ENCODE measurements around the gene SLC16A12. TPM values are rescaled to one million over a fixed set of nuclear protein-coding genes. Genes with fewer than 3 reads are reported as not detected.

SLC16A12 gene
- total and polyA plus RNA-seq, 10 of the 15 experiments (the other 5 are each of a cell fraction or from before 2014, with no cell fraction given) = not detected

- POLR2A ChIA-PET = no interaction called here
- SMC1A ChIA-PET (ENCODE audit: uncharacterized antibody, unreplicated experiment) = interaction anchor here (0.6 to 2.8 kb wide), 16 partner anchors 15 to 456 kb away, joined by 3 to 32 read pairs (median 4); no protein-coding TSS in a partner anchor
Observed at GRCh38 chr10:89388806-89389205, 146.6 kb downstream of the SLC16A12 start.

GRCh38 chr10:89384474-89385340, 150.7 kb downstream of the SLC16A12 start:
- SMC1A ChIA-PET (ENCODE audit: uncharacterized antibody, unreplicated experiment) = interaction anchor here (4.1 kb wide), 1 partner anchor 16 kb away, joined by 23 read pairs; no protein-coding TSS in a partner anchor
- Histone ChIP-seq H4K20me1 (ENCODE audit: control insufficient read depth, insufficient read depth) (no peaks in the 10 kb centered on the region), H3K36me3 (ENCODE audit: control insufficient read depth in 2 of 2, insufficient read depth in 2 of 2, low read length in 1 of 2) (no peaks in the 10 kb centered on the region), H3K9me3 (replicated peaks; ENCODE audit: control insufficient read depth, insufficient read depth, low read length) (no peaks in the 10 kb centered on the region), H3K4me1 (ENCODE audit: control insufficient read depth, insufficient read depth, low read length) (peaks cover 3% of the 10 kb centered on the region; the same call in 1 of the 2 replicates), H3K27me3 (replicated peaks in 1 of 2; ENCODE audit: control insufficient read depth in 2 of 2, insufficient read depth in 2 of 2, low read length in 1 of 2) (no peaks in the 10 kb centered on the region), H3K79me2 (ENCODE audit: control insufficient read depth, insufficient read depth, low read length) (no peaks in the 10 kb centered on the region), H3K9ac (ENCODE audit: control insufficient read depth, insufficient read depth, low read length) (no peak overlapping the region), H3K27ac (ENCODE audit: control insufficient read depth, insufficient read depth) (no peak overlapping the region), H2AFZ (ENCODE audit: control insufficient read depth, low read depth, low read length) (no peak overlapping the region), H3K4me2 (ENCODE audit: control insufficient read depth, insufficient read depth) (no peak overlapping the region), H3K4me3 (no peak overlapping the region)
- intact Hi-C loops (cut with micrococcal nuclease; ENCODE audit: unreplicated experiment) (no loop called here), in situ Hi-C loops (cut with MboI) (no loop called here)
- 44% methylated on average over 4 of the region's 4 CpGs for WGBS (ENCODE audit: insufficient coverage, insufficient replicate concordance, low lambda C conversion rate, missing lambda C conversion rate)
- BruUV-seq (replicated peaks) = no TSS peak
- RAD21 ChIA-PET (ENCODE audit: unreplicated experiment) = interaction anchor here (0.6 to 1.4 kb wide), 2 partner anchors 16 to 92 kb away, joined by 3 to 5 read pairs; no protein-coding TSS in a partner anchor
- peak; percentile 40 for ATAC-seq
- CTCF ChIA-PET = interaction anchor here (1.2 to 8.5 kb wide), 6 partner anchors 15 to 167 kb away, joined by 3 to 97 read pairs (median 4); no protein-coding TSS in a partner anchor
- no peak for DNase-seq (ENCODE audit: low read depth, low spot score)
- POLR2A ChIA-PET = no interaction called here
- no peak for FAIRE-seq
- TF ChIP-seq RELA (IDR thresholded peaks at IDR 0.05; ENCODE audit: borderline replicate concordance, partially characterized antibody) (no peak), POLR2AphosphoS5 (IDR thresholded peaks at IDR 0.05; ENCODE audit: low read length) (no peak), DPF2 (IDR thresholded peaks at IDR 0.05) (no peak), TCF12 (IDR thresholded peaks at IDR 0.05; ENCODE audit: low read depth, low read length) (no peak), ZSCAN29 (IDR thresholded peaks at IDR 0.05) (no peak), PKNOX1 (IDR thresholded peaks at IDR 0.05) (no peak), POU2F2 (IDR thresholded peaks at IDR 0.05; ENCODE audit: borderline replicate concordance, low read depth, low read length) (no peak), TAF1 (IDR thresholded peaks at IDR 0.05; ENCODE audit: borderline replicate concordance, low read depth, low read length) (no peak), NFYB (IDR thresholded peaks at IDR 0.05; ENCODE audit: insufficient read depth, low read depth, low read length) (no peak), RB1 (IDR thresholded peaks at IDR 0.05; ENCODE audit: borderline replicate concordance) (no peak), POLR2A (IDR thresholded peaks at IDR 0.05; ENCODE audit: low read depth, low read length) (no peak), ZNF24 (IDR thresholded peaks at IDR 0.05) (no peak), MYC (IDR thresholded peaks at IDR 0.05; ENCODE audit: insufficient read depth, insufficient read length, insufficient replicate concordance, low read length, severe bottlenecking) (no peak)

More at GRCh38 chr10:89388806-89389205, 146.6 kb downstream of the SLC16A12 start:
- no peak overlapping the region for H3K4me2 ChIP-seq (ENCODE audit: control insufficient read depth, insufficient read depth)
- no peak overlapping the region for H3K4me3 ChIP-seq
- H3K36me3 ChIP-seq (ENCODE audit: control insufficient read depth in 2 of 2, insufficient read depth in 2 of 2, low read length in 1 of 2) = no peaks in the 10 kb centered on the region
- DNase-seq (ENCODE audit: low read depth, low spot score) = no peak
- H3K79me2 ChIP-seq (ENCODE audit: control insufficient read depth, insufficient read depth, low read length) = peaks cover 10% of the 10 kb centered on the region
- no peak overlapping the region for H3K9ac ChIP-seq (ENCODE audit: control insufficient read depth, insufficient read depth, low read length)
- 29% methylated on average over 2 of the region's 2 CpGs for WGBS (ENCODE audit: insufficient coverage, insufficient replicate concordance, low lambda C conversion rate, missing lambda C conversion rate)
- no peak overlapping the region for H3K27ac ChIP-seq (ENCODE audit: control insufficient read depth, insufficient read depth)
- peaks cover 3% of the 10 kb centered on the region for H3K4me1 ChIP-seq (ENCODE audit: control insufficient read depth, insufficient read depth, low read length)
- FAIRE-seq = no peak
- no peaks in the 10 kb centered on the region for H3K27me3 ChIP-seq (replicated peaks in 1 of 2; ENCODE audit: control insufficient read depth in 2 of 2, insufficient read depth in 2 of 2, low read length in 1 of 2)
- no TSS peak for BruUV-seq (replicated peaks)
- no peaks in the 10 kb centered on the region for H3K9me3 ChIP-seq (replicated peaks; ENCODE audit: control insufficient read depth, insufficient read depth, low read length)
- ChIA-PET CTCF (interaction anchor here (0.9 to 8.5 kb wide), 10 partner anchors 10 to 176 kb away, joined by 3 to 97 read pairs (median 4); no protein-coding TSS in a partner anchor), RAD21 (ENCODE audit: unreplicated experiment) (interaction anchor here (0.7 to 2.3 kb wide), 12 partner anchors 19 to 312 kb away, joined by 3 to 16 read pairs (median 4); partner anchors contain the start of genes IFIT5 and KIF20B)
- no peak for TF ChIP-seq RAD21 (IDR thresholded peaks at IDR 0.05; ENCODE audit: insufficient read depth, low read depth, low read length)
- TF ChIP-seq SIX5 (IDR thresholded peaks at IDR 0.05; ENCODE audit: low read depth, low read length, severe bottlenecking) = no peak
- no peak for TF ChIP-seq ASH2L (IDR thresholded peaks at IDR 0.05; ENCODE audit: borderline replicate concordance, low read depth)
- no peak for TF ChIP-seq MEF2A (IDR thresholded peaks at IDR 0.05; ENCODE audit: insufficient read depth, low read depth, low read length)
- no peak for TF ChIP-seq TCF3 (IDR thresholded peaks at IDR 0.05; ENCODE audit: borderline replicate concordance, insufficient read depth, low read depth, low read length)
- TF ChIP-seq BCL11A (IDR thresholded peaks at IDR 0.05; ENCODE audit: low read depth, low read length) = no peak
- no peak for TF ChIP-seq ZNF274 (IDR thresholded peaks at IDR 0.05; ENCODE audit: insufficient read depth, insufficient read length)
- no peak for TF ChIP-seq RAD51 (IDR thresholded peaks at IDR 0.05)
- TF ChIP-seq POU2F2 (IDR thresholded peaks at IDR 0.05; ENCODE audit: borderline replicate concordance, low read depth, low read length) = no peak
- in situ Hi-C loops (cut with MboI) = no loop called here
- intact Hi-C loops (cut with micrococcal nuclease; ENCODE audit: unreplicated experiment) = loop anchor here (1.0 kb wide), 1 partner anchor 172 kb away; no protein-coding TSS in a partner anchor
- no peak overlapping the region for H2AFZ ChIP-seq (ENCODE audit: control insufficient read depth, low read depth, low read length)
- no peaks in the 10 kb centered on the region for H4K20me1 ChIP-seq (ENCODE audit: control insufficient read depth, insufficient read depth)
- no peak for ATAC-seq
